ENCODE data around the gene ESYT2. TPM values are rescaled to one million over a fixed set of nuclear protein-coding genes. Genes with fewer than 3 reads are reported as not detected.

ESYT2 gene
- total and polyA plus RNA-seq, 9 of the 15 experiments (the other 6 are each of a cell fraction or from before 2014, with no cell fraction given), result 5.8 to 86.9 (median 64.7) TPM

DNA sequence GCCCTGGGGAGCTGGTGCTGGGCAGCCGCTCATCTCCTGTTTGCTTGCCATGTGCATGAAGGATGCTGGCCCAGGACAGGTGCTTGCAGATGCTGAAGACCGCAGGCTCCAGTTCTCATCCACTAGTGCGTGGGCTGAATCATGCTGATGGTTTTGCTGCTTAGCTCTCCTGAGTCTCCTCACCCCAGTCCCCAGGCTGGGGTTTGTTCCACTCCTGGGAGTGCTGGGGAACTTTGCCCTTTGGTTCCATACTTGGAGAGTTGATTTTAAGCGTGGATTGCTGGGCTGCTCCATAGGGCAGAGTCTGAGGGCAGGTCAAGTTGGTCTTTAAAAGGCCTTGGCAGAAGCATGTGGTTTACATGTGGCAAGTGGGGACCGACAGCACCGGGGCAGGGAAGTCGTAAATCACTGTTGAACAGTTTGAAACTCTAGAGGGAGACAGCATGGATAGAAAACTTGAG lies 36.2 kb upstream of the ESYT2 start (continued):
- TF ChIP-seq, protein P1, sequence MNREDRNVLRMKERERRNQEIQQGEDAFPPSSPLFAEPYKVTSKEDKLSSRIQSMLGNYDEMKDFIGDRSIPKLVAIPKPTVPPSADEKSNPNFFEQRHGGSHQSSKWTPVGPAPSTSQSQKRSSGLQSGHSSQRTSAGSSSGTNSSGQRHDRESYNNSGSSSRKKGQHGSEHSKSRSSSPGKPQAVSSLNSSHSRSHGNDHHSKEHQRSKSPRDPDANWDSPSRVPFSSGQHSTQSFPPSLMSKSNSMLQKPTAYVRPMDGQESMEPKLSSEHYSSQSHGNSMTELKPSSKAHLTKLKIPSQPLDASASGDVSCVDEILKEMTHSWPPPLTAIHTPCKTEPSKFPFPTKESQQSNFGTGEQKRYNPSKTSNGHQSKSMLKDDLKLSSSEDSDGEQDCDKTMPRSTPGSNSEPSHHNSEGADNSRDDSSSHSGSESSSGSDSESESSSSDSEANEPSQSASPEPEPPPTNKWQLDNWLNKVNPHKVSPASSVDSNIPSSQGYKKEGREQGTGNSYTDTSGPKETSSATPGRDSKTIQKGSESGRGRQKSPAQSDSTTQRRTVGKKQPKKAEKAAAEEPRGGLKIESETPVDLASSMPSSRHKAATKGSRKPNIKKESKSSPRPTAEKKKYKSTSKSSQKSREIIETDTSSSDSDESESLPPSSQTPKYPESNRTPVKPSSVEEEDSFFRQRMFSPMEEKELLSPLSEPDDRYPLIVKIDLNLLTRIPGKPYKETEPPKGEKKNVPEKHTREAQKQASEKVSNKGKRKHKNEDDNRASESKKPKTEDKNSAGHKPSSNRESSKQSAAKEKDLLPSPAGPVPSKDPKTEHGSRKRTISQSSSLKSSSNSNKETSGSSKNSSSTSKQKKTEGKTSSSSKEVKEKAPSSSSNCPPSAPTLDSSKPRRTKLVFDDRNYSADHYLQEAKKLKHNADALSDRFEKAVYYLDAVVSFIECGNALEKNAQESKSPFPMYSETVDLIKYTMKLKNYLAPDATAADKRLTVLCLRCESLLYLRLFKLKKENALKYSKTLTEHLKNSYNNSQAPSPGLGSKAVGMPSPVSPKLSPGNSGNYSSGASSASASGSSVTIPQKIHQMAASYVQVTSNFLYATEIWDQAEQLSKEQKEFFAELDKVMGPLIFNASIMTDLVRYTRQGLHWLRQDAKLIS (CRISPR knock-in tag; IDR thresholded peaks at IDR 0.05), result no peak
- TF ChIP-seq SMAD3 (CRISPR knock-in tag; conservative IDR thresholded peaks at IDR 0.05) (no peak), NFYB (IDR thresholded peaks at IDR 0.05; ENCODE audit: extremely low read depth, insufficient read length) (no peak), RBM15 (IDR thresholded peaks at IDR 0.05; ENCODE audit: insufficient read depth, low read length) (no peak), MEF2D (tag; conservative IDR thresholded peaks at IDR 0.05; ENCODE audit: low read depth) (no peak; the same call in 1 of the 2 replicates), TBP (optimal IDR thresholded peaks at IDR 0.05; ENCODE audit: low read depth, low read length) (peak; percentile 34), ZNF780A (CRISPR knock-in tag; IDR thresholded peaks at IDR 0.05) (no peak), ZNF695 (CRISPR knock-in tag; IDR thresholded peaks at IDR 0.05) (peak; percentile 52; the same call in 1 of the 2 replicates), ZNF143 (CRISPR knock-in tag; IDR thresholded peaks at IDR 0.05) (no peak), HLTF (IDR thresholded peaks at IDR 0.05) (no peak), SNIP1 (IDR thresholded peaks at IDR 0.05; ENCODE audit: low read depth) (peak; percentile 87), KDM2B (CRISPR knock-in tag; IDR thresholded peaks at IDR 0.05) (no peak)
- TF ChIP-seq, protein P2, sequence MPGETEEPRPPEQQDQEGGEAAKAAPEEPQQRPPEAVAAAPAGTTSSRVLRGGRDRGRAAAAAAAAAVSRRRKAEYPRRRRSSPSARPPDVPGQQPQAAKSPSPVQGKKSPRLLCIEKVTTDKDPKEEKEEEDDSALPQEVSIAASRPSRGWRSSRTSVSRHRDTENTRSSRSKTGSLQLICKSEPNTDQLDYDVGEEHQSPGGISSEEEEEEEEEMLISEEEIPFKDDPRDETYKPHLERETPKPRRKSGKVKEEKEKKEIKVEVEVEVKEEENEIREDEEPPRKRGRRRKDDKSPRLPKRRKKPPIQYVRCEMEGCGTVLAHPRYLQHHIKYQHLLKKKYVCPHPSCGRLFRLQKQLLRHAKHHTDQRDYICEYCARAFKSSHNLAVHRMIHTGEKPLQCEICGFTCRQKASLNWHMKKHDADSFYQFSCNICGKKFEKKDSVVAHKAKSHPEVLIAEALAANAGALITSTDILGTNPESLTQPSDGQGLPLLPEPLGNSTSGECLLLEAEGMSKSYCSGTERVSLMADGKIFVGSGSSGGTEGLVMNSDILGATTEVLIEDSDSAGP (CRISPR knock-in tag; IDR thresholded peaks at IDR 0.05), result no peak
- TF ChIP-seq, protein P3, sequence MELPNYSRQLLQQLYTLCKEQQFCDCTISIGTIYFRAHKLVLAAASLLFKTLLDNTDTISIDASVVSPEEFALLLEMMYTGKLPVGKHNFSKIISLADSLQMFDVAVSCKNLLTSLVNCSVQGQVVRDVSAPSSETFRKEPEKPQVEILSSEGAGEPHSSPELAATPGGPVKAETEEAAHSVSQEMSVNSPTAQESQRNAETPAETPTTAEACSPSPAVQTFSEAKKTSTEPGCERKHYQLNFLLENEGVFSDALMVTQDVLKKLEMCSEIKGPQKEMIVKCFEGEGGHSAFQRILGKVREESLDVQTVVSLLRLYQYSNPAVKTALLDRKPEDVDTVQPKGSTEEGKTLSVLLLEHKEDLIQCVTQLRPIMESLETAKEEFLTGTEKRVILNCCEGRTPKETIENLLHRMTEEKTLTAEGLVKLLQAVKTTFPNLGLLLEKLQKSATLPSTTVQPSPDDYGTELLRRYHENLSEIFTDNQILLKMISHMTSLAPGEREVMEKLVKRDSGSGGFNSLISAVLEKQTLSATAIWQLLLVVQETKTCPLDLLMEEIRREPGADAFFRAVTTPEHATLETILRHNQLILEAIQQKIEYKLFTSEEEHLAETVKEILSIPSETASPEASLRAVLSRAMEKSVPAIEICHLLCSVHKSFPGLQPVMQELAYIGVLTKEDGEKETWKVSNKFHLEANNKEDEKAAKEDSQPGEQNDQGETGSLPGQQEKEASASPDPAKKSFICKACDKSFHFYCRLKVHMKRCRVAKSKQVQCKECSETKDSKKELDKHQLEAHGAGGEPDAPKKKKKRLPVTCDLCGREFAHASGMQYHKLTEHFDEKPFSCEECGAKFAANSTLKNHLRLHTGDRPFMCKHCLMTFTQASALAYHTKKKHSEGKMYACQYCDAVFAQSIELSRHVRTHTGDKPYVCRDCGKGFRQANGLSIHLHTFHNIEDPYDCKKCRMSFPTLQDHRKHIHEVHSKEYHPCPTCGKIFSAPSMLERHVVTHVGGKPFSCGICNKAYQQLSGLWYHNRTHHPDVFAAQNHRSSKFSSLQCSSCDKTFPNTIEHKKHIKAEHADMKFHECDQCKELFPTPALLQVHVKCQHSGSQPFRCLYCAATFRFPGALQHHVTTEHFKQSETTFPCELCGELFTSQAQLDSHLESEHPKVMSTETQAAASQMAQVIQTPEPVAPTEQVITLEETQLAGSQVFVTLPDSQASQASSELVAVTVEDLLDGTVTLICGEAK (IDR thresholded peaks at IDR 0.05), result no peak
- TF ChIP-seq, protein P3 (CRISPR knock-in tag; IDR thresholded peaks at IDR 0.05), result no peak

Measured in K562 (cell line).